DMS53 (cell line): ENCODE measurements around the gene EEF1A1.

Source experiments
- DNase-seq: peaks from one replicate; lab custom pipeline; 2025; lab: John Stamatoyannopoulos, UW

EEF1A1 gene

GRCh38 chr6:73505142-73505541 is 15.7 kb downstream of the EEF1A1 start:
- DNase-seq: no peak

DNA sequence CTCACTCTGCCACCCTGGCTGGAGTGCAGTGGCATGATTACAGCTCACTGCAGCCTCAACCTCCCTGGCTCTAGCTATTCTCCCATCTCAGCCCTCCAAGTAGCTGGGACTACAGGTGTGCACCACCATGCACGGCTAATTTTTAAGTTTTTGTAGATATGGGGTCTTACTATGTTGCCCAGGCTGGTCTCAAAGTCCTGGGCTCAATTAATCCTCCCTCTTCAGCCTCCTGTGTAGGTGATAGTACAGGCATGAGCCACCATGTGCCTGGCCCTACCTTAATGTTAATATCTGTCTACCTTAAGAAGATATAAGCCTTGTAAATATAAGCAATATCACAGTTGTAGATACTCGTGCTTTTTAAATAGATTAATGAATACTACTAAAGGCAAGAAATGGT is 16.7 kb downstream of the EEF1A1 start:
- DNase-seq: no peak

DNA sequence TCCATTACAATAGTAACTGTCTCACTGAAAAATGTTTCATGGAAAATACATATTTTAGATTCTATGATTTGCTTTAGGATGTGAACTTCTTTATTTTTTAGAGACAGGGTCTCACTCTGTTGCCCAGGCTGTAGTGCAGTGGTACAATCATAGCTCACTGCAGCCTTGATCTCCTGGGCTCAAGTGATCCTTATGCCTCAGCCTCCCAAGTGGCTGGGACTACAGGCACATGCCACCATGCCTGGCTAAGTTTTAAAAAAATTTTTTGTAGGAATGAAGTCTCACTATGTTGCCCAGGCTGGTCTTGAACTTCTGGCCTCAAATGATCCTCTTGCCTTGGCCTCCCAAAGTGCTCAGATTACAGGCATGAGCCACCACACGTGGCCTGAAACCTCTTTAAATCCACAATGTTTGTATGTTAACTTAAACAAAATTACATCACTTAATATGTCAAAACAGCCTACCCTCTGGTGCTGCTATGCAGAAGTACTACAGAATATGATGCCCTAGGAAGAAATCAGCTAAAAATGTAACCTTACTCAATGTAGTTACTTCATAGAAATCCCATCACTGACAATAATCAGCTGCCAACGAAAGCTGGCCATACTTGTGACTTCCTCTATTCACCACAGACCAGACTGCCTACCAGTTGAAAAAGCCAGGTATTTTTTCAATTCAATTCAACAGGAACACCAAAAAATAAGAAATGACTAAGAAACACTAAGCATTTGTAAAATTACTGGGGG is 17.6 kb downstream of the EEF1A1 start:
- DNase-seq: no peak

DNA sequence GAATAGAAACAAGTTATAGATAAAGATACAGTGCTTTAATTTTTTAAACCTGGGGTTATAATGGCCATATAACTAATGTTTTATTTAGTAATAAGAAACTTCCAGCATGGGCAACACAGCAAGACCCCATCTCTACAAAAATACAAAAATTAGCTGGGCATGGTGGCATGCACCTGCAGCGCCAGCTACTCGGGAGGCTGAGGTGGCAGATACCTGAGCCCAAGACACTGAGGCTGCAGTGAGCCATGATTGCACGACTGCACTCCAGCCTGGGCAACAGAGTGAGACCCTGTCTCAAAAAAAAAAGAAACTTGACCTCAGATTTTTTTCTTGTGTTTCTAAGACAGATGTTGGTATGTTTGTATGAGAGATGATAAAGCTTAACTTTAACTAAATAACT is 22.9 kb downstream of the EEF1A1 start:
- no peak for DNase-seq

DNA sequence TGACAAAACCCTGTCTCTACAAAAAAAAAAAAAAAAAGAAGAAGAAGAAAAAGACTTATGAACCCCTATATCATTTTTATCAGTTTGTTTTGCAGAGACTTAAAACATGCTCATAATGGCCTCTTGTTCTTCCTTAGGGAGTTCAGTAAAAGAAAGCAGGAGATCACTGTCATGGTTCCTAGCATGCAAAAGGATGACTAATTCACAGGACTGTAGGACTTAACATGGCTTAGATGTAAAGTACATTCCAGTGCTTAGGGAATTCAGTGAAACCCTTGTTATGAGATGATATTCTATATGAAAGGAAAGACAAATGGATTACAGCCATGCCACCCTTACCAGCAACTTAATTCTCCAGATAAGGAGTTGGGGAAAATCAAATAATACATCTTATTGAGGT is 29.5 kb downstream of the EEF1A1 start:
- DNase-seq: no peak

- DNase-seq: no peak
Measured at GRCh38 chr6:73487473-73487872, 33.4 kb downstream of the EEF1A1 start.

GRCh38 chr6:73484438-73484837 is 36.4 kb downstream of the EEF1A1 start:
- DNase-seq: no peak

- no peak for DNase-seq
Measured at GRCh38 chr6:73481969-73482368, 38.9 kb downstream of the EEF1A1 start.

- no peak for DNase-seq
Measured at GRCh38 chr6:73477407-73477806, 43.4 kb downstream of the EEF1A1 start.

DNA sequence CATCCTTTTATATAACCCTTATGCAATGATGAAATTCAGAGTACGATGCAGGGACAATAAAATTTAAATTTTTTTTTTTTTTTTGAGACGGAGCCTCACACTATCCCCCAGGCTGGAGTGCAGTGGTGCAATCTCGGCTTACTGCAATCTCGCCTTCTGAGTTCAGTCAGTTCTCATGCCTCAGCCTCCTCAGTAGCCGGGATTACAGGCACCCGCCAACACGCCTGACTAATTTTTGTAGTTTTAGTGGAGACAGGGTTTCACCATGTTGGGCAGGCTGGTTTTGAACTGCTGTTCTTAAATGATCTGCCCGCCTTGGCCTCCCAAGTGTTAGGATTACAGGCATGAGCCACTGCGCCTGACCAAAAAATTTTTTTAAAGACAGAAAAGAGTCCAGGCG is 44.1 kb downstream of the EEF1A1 start:
- DNase-seq: no peak

DNA sequence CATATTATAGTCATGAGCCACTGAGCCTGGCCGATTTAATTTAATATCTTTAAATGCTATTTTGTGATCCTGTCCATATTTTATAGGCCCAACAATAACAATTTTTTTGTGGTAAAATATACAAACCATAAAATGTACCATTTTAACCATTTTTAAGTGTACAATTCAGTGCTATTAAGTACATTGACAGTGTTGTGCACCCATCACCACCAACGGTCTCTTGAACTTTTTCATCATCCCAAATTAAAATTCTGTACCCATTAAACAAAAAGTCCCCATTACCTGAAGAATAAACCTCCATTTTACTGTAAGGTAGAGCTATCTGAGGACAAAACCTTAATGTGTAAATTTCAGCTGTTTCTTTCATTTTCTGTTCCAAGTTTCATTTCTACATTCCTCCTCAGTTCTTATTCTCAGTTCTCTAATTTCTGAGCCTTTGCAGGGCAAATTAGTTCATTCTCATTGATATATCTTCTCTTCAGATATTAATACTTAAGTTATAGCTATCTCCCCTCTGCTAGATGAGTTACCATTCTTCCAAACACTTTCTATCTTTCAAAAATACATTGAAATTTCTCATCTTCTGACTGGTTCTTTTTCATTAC is 49.0 kb downstream of the EEF1A1 start:
- DNase-seq: no peak
